NT2/D1 (cell line): ENCODE data around the gene SIL1.

Experiments
- DNase-seq: peaks from one replicate; pipeline ENCODE4 v3.0.0-alpha.2; 2011; ENCODE audit warnings: low read depth, low spot score
- H3K27me3 ChIP-seq: 2 replicates; pipeline ENCODE4 v1.6.0; 2011; ENCODE audit warnings: mild to moderate bottlenecking; ENCODE audit not compliant: insufficient read length, insufficient read depth
- H3K36me3 ChIP-seq: 2 replicates; pipeline ENCODE4 v1.6.1; 2011; ENCODE audit warnings: mild to moderate bottlenecking, low read length, mixed read lengths; ENCODE audit not compliant: insufficient read depth, insufficient read length
- H3K4me1 ChIP-seq: 2 replicates; pipeline ENCODE4 v1.5.1; 2011; ENCODE audit not compliant: insufficient read depth, insufficient read length
- H3K4me3 ChIP-seq: 2 replicates; pipeline ENCODE4 v1.5.1; 2011; ENCODE audit warnings: low read depth; ENCODE audit not compliant: insufficient read length
- H3K9ac ChIP-seq: 2 replicates; pipeline ENCODE4 v1.6.0; 2011; ENCODE audit warnings: low read depth; ENCODE audit not compliant: insufficient read length
- H3K9me3 ChIP-seq: 2 replicates; pipeline ENCODE4 v1.5.1; 2011; ENCODE audit warnings: mild to moderate bottlenecking, low read length; ENCODE audit not compliant: insufficient read depth
- SUZ12 ChIP-seq: IDR thresholded peaks from 2 replicates; pipeline ENCODE4 v1.6.1; 2011; ENCODE audit not compliant: insufficient read length, insufficient read depth; ENCODE audit errors: extremely low read depth
- YY1 ChIP-seq: IDR thresholded peaks from 2 replicates; pipeline ENCODE4 v1.6.1; 2011; ENCODE audit not compliant: insufficient read length, insufficient read depth
- ZNF274 ChIP-seq: IDR thresholded peaks from 2 replicates; pipeline ENCODE4 v1.6.1; 2011; ENCODE audit warnings: mild to moderate bottlenecking, low read depth, low read length

The SIL1 gene

GRCh38 chr5:138981586-138981985, 216.6 kb downstream of the SIL1 start:
- Histone ChIP-seq H3K9me3 (no peaks in the 10 kb centered on the region), H3K27me3 (no peaks in the 10 kb centered on the region), H3K4me3 (no peak overlapping the region), H3K9ac (no peak overlapping the region), H3K4me1 (no peaks in the 10 kb centered on the region), H3K36me3 (no peaks in the 10 kb centered on the region)
- TF ChIP-seq ZNF274: no peak
- DNase-seq: no peak

- H3K9ac ChIP-seq: no peak overlapping the region
- DNase-seq: no peak
Observed at GRCh38 chr5:138981131-138981530, 217.0 kb downstream of the SIL1 start.

GRCh38 chr5:138980441-138980840, 217.7 kb downstream of the SIL1 start:
- Histone ChIP-seq H3K4me1 (no peaks in the 10 kb centered on the region), H3K9ac (no peak overlapping the region), H3K4me3 (no peak overlapping the region), H3K27me3 (no peaks in the 10 kb centered on the region), H3K36me3 (no peaks in the 10 kb centered on the region), H3K9me3 (no peaks in the 10 kb centered on the region)
- TF ChIP-seq ZNF274 (no peak), SUZ12 (no peak), YY1 (no peak)
- DNase-seq: no peak

More at GRCh38 chr5:138981131-138981530, 217.0 kb downstream of the SIL1 start:
- Histone ChIP-seq H3K27me3 (no peaks in the 10 kb centered on the region), H3K4me3 (no peak overlapping the region), H3K36me3 (no peaks in the 10 kb centered on the region), H3K9me3 (no peaks in the 10 kb centered on the region), H3K4me1 (no peaks in the 10 kb centered on the region)
- no peak for TF ChIP-seq SUZ12
- no peak for TF ChIP-seq YY1
- TF ChIP-seq ZNF274: no peak

GRCh38 chr5:138979684-138980280, 218.4 kb downstream of the SIL1 start:
- Histone ChIP-seq H3K4me3 (no peak overlapping the region), H3K9me3 (no peaks in the 10 kb centered on the region), H3K4me1 (no peaks in the 10 kb centered on the region), H3K27me3 (no peaks in the 10 kb centered on the region), H3K9ac (no peak overlapping the region), H3K36me3 (no peaks in the 10 kb centered on the region)
- no peak for DNase-seq
- TF ChIP-seq SUZ12 (no peak), YY1 (no peak), ZNF274 (no peak)

- Histone ChIP-seq H3K4me3 (no peak overlapping the region), H3K9me3 (no peaks in the 10 kb centered on the region), H3K27me3 (no peaks in the 10 kb centered on the region), H3K9ac (no peak overlapping the region), H3K4me1 (no peaks in the 10 kb centered on the region), H3K36me3 (no peaks in the 10 kb centered on the region)
- DNase-seq: no peak
- TF ChIP-seq YY1 (no peak), ZNF274 (no peak), SUZ12 (no peak)
Observed at GRCh38 chr5:138978581-138978980, 219.6 kb downstream of the SIL1 start.

- TF ChIP-seq SUZ12 (no peak), YY1 (no peak), ZNF274 (no peak)
- no peaks in the 10 kb centered on the region for H3K4me1 ChIP-seq
- no peaks in the 10 kb centered on the region for H3K36me3 ChIP-seq
- no peak overlapping the region for H3K9ac ChIP-seq
- DNase-seq: no peak
- H3K4me3 ChIP-seq: no peak overlapping the region
- H3K9me3 ChIP-seq: no peaks in the 10 kb centered on the region
- no peaks in the 10 kb centered on the region for H3K27me3 ChIP-seq
Observed at GRCh38 chr5:138978080-138978479, 220.1 kb downstream of the SIL1 start.

- Histone ChIP-seq H3K9ac (no peak overlapping the region), H3K9me3 (no peaks in the 10 kb centered on the region), H3K4me1 (peaks cover 4% of the 10 kb centered on the region), H3K36me3 (no peaks in the 10 kb centered on the region), H3K27me3 (no peaks in the 10 kb centered on the region), H3K4me3 (no peak overlapping the region)
- no peak for TF ChIP-seq YY1
- no peak for TF ChIP-seq SUZ12
- DNase-seq: no peak
Observed at GRCh38 chr5:138975098-138975847, 222.9 kb downstream of the SIL1 start.
